Activated T-cell treated with anti-CD3 and anti-CD28 coated beads, Interleukin-2, amount 50 U/mL, for 1 hour (primary cell): ENCODE results near the gene KRTAP10-7.
"Not testable (repeated sequence)": the region's sequence is repeated elsewhere in the genome, so short reads cannot be mapped to it uniquely, and the experiment has no call there.

Experiments used
- DNase-seq: peaks from one replicate; pipeline ENCODE4 v3.0.0-alpha.2; 2020

The KRTAP10-7 gene, protein sequence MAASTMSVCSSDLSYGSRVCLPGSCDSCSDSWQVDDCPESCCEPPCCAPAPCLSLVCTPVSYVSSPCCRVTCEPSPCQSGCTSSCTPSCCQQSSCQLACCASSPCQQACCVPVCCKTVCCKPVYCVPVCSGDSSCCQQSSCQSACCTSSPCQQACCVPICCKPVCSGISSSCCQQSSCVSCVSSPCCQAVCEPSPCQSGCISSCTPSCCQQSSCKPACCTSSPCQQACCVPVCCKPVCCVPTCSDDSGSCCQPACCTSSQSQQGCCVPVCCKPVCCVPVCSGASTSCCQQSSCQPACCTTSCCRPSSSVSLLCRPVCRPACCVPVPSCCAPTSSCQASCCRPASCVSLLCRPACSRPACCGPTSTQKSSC

DNA sequence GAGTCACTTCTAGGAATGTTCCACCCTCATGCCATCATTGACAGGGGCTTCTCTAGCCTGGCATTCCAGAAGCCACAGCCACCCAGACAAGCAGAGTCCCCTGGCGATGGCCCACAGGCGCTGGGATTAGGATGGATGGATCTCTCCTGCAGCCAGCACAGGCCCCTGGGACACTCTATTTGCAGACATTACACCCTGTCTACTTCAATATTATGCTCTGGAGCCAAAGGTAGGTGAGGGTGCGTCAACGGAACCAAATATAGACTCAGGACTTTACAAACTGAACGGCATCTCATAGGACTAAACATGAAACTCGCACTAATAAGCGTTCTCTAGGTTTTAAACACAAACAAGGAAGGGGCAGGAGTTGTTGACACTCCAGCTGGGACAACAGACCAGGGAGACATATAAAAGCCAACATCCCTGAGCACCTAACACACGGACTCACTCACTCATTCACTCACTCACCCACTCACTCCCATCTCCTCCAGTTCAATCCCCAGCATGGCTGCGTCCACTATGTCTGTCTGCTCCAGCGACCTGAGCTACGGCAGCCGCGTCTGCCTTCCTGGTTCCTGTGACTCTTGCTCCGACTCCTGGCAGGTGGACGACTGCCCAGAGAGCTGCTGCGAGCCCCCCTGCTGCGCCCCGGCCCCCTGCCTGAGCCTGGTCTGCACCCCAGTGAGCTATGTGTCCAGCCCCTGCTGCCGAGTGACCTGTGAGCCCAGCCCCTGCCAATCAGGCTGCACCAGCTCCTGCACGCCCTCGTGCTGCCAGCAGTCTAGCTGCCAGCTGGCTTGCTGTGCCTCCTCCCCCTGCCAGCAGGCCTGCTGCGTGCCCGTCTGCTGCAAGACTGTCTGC is at the start of gene KRTAP10-7:
Gene KRTAP10-7, plus strand, starts transcription at position 480 of the 861 bp plus-strand sequence. Its CDS starts 25 bp downstream, at position 505.
- not testable (repeated sequence) for DNase-seq

DNA sequence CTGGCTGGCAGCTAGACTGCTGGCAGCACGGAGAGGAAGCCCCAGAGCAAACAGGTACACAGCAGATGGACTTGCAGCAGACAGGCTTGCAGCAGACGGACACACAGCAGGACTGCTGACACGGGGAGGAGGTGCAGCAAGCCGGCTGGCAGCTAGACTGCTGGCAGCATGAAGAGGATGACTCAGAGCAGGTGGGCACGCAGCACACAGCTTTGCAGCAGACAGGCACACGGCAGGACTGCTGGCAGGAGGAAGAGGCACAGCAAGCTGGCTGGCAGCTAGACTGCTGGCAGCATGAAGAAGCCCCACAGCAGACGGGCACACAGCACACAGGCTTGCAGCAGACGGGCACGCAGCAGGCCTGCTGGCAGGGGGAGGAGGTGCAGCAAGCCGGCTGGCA is 49.6 kb upstream of the KRTAP10-7 start:
- DNase-seq = no peak

DNA sequence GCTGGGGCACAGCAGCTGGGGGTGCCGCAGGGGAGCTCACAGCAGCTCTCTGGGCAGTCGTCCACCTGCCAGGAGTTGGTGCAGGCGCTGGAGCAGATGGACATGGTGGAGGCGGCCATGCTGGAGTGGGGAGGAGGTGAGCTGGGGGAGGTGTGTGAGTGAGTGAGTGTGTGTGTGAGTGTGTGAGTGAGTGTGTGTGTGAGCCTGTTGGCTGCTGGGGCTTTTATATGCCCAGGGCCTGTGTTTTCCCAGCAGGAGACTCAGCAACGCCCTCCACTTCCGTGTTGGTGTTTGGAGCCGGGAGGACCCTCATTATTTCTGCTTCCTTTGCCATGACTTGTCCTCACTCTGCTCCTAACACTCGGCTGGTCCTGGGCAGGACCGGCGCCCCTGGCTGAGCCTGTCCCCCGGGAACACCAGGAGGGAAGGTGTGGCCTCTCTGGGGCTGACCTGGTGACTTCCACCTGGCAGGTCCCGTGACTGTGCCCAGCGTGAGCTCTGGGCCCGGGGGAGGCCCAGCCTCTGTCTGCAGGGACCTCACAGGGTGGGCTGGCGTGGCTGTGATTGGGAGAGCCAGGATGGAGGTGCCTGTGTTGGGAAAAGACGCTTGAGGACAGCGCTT is 48.9 kb upstream of the KRTAP10-7 start, which contains the start of gene KRTAP10-2:
Gene KRTAP10-2, minus strand, starts transcription at position 166 of the 622 bp plus-strand sequence. Its CDS starts 47 bp downstream, at position 119.
- no peak for DNase-seq

DNA sequence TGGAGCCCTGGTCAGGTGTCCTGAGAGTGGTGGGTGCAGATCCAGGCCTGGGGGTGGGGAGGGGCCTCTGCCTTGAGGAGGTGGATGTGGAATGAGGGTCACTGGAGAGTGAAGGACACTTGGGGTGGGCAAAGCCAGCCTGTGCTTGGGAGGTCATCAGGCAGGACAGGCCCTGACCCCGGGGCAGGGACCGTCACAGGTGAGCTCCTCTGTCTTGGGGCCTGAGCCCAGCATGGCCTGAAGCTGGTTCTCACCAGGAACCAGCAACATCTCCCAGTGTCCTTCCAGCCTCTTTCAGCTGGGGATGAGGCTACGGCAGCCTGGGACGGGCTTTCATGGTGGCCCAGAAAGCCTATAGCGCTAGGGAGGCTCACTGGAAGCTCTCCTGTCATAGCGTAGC is 48.3 kb upstream of the KRTAP10-7 start:
- no peak for DNase-seq

DNA sequence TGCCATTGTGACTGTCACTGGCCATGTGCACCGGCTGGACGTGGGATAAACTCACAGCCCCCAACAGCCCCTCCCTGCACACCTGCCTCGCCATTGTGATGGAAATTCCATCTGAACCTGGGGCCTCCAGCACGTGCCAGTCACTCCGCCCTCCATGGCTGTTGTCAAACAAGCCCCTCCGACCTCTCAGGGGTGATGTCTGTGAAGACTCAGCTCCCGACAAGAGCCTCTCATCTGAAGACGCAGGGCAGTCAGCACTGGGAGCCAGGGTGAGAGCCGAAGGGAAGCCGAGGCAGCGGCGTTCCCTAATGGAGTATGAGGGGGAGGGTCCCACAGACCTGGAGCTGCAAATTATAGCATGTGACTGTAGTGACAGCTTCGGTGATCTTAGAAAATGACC is 47.7 kb upstream of the KRTAP10-7 start:
- DNase-seq = no peak

DNA sequence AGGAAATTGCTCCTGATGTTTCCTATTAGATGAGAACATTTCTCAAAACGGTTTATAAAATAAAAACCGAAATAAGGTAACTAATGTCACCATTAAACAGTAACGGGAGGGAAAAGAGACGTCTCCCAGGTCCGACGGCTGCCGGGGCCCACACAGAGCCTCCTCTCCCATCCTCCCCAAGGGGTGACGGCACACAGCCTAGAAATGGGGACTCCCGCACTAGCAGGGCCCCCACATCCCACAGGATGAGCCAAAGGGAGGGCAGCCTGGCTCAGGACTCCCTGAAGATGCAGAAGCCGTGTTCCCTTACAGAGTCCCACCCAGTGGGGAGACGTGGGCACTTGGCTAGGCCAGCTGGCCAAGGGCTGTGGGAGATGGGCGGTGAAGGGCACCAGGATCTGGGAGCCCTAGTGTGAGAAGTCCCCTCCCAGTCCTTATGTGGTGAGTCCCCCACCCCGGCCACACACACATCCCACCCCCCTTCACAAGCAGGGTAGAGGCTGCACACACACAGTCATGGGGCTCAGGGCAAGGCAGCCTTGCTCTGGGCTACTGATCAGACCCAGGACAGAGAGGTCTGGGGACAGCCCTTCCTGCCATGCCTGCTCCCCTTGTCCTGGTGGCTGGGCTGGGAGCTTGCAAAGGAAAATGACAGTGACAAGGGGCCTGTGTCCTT is 45.1 kb upstream of the KRTAP10-7 start:
- DNase-seq = no peak

DNA sequence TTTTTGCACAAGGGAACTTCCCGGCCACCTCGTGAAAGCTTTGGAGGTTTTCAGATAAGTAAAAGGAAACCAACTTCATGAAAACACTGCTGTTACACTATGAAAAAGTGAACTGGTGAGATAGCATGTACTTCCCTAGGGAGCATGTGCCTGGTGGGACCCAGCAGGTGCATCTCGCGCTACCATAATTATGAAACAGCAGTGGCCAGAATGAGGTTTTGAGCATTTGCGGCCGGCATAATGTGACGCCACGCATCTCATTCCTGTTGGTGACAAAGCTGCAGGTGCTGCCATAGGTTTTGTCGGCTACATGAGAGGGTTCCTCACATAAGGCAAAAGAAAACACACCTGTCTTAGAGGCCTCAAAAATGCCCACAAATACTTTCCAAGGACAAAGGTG is 43.5 kb upstream of the KRTAP10-7 start:
- no peak for DNase-seq

DNA sequence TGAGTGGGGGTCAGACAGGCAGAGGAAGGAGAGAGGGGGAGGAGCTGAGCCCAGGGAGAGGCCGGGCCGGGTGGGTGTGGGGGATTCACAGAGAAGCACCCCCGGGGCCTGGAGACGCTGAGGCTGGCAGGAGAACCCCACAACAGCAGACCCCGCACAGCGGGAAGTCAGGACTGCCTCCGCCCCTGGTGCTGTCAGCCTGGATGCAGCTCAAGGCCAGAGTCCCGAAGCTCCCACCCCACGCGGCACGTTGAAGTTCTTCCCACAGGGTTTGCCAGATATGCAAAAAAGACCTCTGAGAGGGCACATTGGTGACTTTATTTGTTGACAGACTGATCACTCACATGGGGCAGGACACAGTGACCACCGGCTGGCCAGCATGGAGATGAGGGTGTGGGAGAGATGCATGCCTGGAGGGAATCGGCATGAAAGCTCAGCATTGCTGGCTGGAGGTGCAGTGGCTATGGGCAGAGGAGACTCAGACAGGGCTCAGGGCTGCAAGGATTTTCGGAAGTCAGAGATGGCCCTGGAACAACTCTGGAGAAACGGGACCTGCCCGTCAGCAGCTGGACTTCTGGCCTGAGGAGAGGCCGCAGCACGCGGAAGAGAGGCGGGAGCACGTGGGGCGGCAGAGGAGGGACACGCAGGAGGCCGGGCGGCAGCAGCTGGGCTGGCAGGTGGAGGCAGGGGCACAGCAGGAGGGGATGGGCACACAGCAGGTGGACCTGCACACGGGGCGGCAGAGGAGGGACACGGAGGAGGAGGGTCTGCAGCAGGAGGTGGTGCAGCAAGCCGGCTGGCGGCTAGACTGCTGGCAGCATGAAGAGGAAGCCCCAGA is 42.7 kb upstream of the KRTAP10-7 start:
- no peak for DNase-seq

DNA sequence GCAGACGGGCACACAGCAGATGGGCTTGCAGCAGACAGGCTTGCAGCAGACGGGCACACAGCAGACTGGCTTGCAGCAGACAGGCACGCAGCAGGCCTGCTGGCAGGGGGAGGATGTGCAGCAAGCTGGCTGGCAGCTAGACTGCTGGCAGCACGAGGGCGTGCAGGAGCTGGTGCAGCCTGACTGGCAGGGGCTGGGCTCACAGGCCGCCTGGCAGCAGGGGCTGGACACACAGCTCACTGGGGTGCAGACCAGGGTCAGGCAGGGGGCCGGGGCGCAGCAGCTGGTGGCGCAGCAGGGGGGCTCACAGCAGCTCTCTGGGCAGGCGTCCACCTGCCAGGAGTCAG is 42.1 kb upstream of the KRTAP10-7 start:
- DNase-seq = not testable (repeated sequence)

DNA sequence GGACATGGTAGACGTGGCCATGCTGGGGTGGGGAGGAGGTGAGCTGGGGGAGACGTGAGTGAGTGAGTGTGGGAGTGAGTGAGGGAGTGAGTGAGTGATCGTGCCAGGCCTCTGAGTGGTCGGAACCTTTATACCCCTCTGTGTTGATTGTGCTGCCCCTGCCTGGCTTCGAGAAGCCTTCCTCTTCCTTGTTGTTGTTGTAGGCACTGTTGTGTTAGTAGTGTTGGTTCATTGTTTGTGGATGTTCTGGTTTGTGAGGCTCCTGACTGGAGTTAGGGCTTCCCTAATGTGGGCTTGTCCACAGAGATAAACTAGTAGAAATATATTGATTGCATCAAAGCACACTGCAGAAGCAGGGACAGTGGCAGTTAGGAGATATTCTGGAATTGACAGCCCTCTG is 41.7 kb upstream of the KRTAP10-7 start, which contains the start of gene KRTAP10-3:
Gene KRTAP10-3, minus strand, starts transcription at position 101 of the 400 bp plus-strand sequence. Its CDS starts 80 bp downstream, at position 21.
- DNase-seq = no peak

DNA sequence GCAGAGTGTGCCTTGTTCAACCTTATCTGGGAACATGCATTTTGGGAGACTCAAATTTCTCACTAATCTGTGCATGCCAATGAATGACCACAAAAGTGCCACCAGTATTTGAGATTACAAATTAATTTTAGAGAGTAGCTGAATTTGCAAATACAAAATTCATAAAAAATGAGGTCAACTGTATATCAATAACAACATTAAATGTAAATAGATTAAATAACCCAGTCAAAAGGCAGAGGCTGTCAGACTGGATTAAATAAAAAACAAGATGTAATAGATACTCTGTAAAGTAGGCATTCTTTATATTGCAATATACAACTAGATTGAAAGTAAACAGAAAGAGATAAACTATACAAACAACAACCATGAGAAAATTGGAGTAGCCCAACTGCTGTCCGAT is 36.3 kb upstream of the KRTAP10-7 start:
- no peak for DNase-seq

DNA sequence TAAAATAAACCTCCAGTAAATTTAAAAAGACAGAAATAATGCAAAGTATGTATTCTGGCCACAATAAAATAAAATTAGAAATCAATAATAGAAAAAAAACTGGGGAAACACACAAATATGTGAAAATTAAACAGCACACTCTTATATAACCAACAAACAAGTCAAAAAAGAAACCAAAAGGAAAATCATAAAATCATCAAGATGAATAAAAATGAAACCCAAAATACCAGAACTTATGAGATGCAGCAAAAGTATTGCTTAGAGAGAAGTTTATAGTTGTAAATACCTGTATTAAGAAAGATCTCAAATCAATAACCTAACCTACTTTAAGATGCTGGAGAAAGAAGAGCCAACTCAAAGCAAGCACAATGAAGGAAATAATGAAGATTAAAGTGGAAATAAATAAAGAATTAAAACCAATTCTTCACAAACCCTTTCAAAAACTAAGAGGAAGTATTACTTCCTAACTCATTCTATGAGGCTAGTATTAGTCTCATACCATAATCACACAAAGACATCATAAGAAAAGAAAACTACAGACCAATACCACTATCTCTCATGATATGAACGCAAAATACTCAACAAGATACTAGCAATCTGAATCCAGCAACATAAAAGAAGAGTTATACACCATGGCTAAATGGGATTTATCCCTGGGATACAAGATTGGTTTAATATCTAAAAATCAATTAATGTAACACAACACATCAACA is 35.4 kb upstream of the KRTAP10-7 start:
- DNase-seq = no peak

DNA sequence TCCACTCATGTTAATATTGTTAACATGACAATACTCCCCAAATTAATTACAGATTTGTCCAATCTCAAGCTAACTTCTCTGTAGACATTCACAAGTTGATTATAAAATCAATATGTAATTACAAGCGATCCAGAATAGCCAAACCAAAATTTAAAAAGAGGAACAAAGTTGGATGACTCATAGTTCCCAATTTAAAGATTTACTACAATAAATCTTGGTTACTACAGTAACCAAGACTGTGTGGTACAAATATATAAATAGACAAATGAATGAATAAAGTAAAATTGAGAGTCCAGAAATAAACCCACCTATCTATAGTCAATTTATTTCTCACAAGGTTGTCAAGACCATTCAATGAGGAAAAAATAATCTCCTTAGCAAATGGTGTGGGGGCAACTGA is 34.0 kb upstream of the KRTAP10-7 start:
- DNase-seq = no peak

DNA sequence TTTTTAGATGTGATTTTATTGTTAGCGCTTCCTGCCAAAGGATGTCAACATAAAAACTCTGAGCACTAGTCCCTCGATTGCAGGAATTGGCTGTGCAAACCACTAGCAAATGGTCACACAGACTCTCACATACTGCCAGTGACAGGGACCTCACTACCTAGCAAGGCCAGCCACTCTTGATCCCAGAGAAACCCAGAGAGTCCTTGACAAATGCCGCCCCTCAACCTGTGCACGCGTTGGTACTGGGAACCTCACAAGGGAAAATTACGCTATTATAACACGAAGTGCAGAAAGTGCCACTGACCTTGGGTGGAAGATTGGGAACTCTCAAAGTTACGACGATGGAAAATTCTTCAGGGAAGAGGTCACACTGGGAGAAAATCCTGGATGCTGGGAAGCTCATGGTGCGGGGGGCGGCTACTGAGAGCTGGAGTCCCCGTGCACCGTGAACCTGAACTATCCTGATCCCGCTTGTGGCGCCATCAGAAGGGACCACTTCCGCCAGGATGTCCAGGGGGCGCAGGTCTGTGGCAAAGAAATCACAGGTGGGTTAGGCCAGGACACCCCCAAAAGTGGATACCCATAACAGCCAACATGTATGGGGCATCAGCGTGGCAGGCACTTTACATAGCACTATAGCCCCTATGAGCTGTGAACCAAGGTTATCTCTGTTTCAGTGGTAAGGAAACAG is 32.8 kb upstream of the KRTAP10-7 start:
- DNase-seq = no peak

DNA sequence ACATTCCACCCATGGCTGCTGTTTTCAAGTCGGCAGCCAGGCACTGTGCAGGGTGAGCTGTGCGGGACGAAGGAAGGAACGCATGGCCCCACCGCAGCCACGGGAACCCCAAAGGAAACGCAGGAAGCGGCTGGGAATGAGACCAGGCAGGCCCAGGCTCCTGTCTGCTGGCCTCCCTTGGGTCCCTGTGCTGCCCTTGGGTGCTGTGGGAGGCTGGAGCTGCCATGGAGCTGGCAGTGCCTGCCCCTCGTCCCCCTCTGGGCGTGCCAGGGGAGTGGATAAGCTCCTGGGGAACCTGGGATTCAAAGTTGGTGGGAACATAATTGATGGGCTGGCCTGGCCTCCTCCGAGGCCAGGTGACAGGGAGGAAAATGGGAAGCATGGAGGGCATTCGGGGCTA is 32.1 kb upstream of the KRTAP10-7 start:
- DNase-seq = no peak

DNA sequence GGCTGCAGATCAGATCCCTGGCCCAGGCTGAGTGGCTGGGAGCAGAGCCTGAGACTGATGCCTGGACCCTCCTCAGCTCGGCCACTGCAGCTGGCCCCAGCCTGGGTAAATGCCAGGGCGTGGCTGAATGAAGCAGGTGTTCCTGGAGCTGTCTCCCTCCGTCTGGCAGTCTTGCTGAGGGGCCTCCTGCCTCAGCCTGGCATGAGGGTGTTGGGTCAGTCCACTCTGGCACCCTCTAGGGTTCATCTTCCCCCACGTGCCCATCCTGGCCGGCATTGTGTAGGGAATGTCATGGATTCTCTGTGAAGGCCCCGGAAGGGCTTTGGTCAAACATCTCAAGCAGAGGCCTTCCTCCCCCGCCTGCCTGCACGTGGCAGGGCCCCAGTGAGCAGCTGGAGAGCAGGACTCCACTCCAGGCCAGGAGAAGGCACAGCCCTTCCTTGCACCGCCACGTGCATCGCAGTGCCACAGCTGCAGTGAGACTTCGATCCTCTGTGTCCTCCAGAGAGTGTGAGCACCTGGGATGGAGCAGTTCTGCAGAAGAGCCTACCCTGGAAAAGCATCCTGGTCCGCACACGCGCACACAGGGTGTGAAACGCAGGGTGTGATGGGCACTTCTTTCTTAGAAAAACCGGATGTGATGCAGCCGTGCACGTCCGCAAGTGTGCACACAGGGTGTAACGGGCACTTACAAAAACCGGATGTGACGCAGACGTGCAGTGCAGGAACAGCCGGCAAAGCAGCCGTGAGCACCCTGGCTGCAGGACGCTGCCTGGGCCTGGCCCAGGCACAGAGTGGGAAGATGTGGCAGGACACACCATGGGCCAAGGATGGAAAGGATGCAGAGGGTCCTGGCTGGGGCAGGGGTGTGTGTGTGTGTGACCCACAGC is 31.5 kb upstream of the KRTAP10-7 start:
- no peak for DNase-seq

DNA sequence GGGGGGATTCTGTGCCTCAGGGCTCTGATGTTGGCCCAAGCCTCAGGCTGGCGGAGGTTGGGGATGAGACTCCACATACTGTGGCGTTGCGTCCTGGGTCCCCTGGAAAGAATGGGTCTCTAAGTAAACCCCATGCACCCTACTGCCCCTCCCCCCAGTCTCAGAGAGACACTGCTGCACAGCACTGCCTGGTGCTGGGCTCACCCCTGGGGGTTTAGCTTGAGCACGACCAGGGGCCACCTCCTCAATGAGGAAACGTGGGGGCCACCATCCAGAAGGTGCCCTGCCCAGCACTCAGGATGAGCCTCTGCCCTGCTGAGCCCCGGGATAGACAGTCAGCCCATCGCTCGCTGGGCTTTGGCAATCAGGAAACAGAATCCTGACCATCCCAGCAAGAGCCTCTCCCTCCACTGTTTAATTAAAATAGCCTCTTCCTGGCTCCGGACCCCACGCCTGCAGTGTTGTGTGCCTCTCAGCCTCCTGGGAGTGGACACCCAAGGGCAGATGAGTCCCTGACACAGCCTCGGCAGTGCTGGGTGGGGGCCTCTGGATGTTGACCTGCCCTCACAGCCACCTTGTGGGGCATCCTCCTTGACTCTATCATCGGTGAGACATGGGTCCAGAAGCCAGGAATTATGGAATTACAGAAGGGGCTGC is 30.4 kb upstream of the KRTAP10-7 start:
- no peak for DNase-seq

DNA sequence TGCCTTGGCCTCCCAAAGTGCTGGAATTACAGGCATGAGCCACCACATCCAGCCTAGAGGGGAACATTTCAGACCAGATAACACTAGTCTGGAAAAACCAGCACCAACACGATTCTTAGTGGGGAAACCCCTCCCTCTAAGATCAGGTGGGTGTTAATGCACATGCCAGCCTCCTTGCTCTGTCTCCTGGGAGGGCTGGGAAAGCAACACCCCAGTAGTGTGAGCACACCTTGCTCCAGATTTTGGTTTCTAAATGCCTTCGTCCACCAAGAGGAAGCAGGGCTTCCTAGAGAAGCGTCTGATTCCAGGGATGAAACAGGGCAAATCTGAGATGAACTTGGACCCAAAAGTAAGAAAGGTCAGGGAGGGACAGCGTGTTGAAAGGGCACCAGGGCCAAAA is 29.1 kb upstream of the KRTAP10-7 start:
- no peak for DNase-seq
